Cardiac muscle cell (in vitro differentiated cells and primary cell): ENCODE results near the gene C3orf18. TPM values are rescaled to one million over a fixed set of nuclear protein-coding genes. Genes with fewer than 3 reads are reported as not detected.

Source experiments
- DNase-seq, 2 donors: peaks; one replicate each; pipeline versions ENCODE4 v3.0.0 to v3.0.0-alpha.2; 2010 to 2017; ENCODE audit warnings: low read depth in 1 of 2, low spot score in 1 of 2
- H3K27ac ChIP-seq: fragments of 200-600 bp; sonication (generic); 2 replicates; pipeline ENCODE4 v1.5.1; 2016
- H3K27me3 ChIP-seq: fragments of 200-600 bp; sonication (generic); 2 replicates; pipeline ENCODE4 v1.6.0; 2016; ENCODE audit warnings: control low read depth
- H3K36me3 ChIP-seq: fragments of 200-600 bp; sonication (generic); 2 replicates; pipeline ENCODE4 v1.5.1; 2016; ENCODE audit warnings: control low read depth
- H3K4me1 ChIP-seq: fragments of 200-600 bp; sonication (generic); 2 replicates; pipeline ENCODE4 v1.8.1; 2017; ENCODE audit warnings: low read depth, mild to moderate bottlenecking, mixed run types
- H3K4me3 ChIP-seq: fragments of 200-600 bp; sonication (generic); 2 replicates; pipeline ENCODE4 v1.5.1; 2016; ENCODE audit warnings: mild to moderate bottlenecking
- H3K9me3 ChIP-seq: fragments of 200-600 bp; sonication (generic); 2 replicates; pipeline ENCODE4 v1.5.1; 2017; ENCODE audit warnings: low read depth, mild to moderate bottlenecking, control low read depth
- polyA plus RNA-seq: library from polyadenylated mRNA; unstranded; fragments of >200 nt; fragmentation: Nextera tagmentation; extraction: Ambion mirVana; gene quantifications from 2 replicates; pipeline ENCODE4 v1.2.1, GENCODE V29; 2016
- total RNA-seq: library from RNA; depleted of rRNA; stranded (reverse); fragments of >200 nt; gene quantifications from 2 replicates; pipeline ENCODE4 v1.2.3, GENCODE V29; 2016
- TF ChIP-seq, protein P1 (sequence below): IDR thresholded peaks from 2 replicates; pipeline ENCODE4 v1.5.1; 2012; ENCODE audit warnings: low read depth, mild to moderate bottlenecking, low read length

Gene C3orf18
- total and polyA plus RNA-seq, 2 experiments from 2014 or later: 33.6 to 39.4 TPM

DNA sequence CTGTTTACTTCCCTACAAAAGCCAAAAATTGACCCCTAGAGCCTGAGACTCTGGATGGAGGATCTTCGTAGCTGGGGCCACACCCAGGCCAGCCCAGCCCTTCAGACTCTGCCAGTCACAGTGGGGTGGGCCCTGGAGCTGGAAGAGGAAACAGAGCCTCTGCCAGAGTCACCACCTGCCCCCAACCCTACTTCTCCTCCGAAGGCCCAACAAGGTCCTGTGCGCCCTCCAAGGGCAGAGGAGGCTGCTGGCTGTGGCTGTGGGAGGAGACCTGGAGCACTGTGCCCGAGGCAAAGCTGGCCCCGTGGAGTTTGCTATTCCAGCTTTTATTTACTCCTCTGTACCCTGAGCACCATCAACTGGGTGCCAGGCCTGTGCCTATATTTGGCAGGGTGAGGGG, 25.0 kb upstream of the C3orf18 start:
- no peaks in the 10 kb centered on the region for H3K9me3 ChIP-seq

GRCh38 chr3:50591196-50591741, 23.7 kb upstream of the C3orf18 start:
- TF ChIP-seq, protein P1, sequence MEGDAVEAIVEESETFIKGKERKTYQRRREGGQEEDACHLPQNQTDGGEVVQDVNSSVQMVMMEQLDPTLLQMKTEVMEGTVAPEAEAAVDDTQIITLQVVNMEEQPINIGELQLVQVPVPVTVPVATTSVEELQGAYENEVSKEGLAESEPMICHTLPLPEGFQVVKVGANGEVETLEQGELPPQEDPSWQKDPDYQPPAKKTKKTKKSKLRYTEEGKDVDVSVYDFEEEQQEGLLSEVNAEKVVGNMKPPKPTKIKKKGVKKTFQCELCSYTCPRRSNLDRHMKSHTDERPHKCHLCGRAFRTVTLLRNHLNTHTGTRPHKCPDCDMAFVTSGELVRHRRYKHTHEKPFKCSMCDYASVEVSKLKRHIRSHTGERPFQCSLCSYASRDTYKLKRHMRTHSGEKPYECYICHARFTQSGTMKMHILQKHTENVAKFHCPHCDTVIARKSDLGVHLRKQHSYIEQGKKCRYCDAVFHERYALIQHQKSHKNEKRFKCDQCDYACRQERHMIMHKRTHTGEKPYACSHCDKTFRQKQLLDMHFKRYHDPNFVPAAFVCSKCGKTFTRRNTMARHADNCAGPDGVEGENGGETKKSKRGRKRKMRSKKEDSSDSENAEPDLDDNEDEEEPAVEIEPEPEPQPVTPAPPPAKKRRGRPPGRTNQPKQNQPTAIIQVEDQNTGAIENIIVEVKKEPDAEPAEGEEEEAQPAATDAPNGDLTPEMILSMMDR: no peak
- H3K27ac ChIP-seq: no peak overlapping the region
- no peaks in the 10 kb centered on the region for H3K4me1 ChIP-seq
- no peaks in the 10 kb centered on the region for H3K36me3 ChIP-seq
- H3K9me3 ChIP-seq: no peaks in the 10 kb centered on the region
- H3K27me3 ChIP-seq: no peaks in the 10 kb centered on the region
- DNase-seq: no peak
- no peak overlapping the region for H3K4me3 ChIP-seq

More for the DNA sequence above, 25.0 kb upstream of the C3orf18 start:
- H3K36me3 ChIP-seq: no peaks in the 10 kb centered on the region
- no peaks in the 10 kb centered on the region for H3K27me3 ChIP-seq
- TF ChIP-seq, protein P1: no peak
- H3K4me1 ChIP-seq: no peaks in the 10 kb centered on the region
- H3K4me3 ChIP-seq: no peak overlapping the region
- DNase-seq: no peak
- H3K27ac ChIP-seq: no peak overlapping the region

DNA sequence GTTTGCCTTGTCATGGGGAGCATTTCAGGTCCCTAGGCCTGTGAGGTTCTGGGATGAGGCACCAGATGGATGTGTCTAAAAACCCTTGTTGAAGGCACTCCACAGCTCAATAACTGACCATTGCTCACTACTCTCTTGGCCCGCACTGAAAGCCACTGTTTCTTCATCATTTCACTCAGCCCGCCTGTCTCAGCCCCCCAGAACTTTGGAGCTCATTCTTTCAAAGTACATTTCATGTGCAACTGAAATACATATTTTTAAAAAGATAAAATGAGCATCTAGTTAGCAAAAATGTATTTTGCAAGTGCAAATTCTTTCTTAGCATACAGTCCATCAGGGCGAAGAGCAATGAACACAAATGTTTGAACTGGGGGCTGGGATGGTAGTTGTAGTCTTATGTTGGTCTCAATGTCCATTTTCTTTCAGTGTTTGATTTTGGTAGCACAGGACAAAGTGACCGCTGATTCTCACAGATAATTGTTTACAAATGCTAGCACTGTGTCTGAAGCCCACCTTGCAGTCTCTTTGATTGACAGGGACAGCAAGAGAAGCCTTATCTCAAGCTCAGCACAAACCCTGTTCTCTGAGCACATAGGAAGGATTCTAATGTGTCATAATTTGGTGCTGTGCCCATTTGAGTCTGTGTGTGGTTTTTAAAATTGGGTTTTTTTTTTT, 21.3 kb upstream of the C3orf18 start:
- TF ChIP-seq, protein P1: no peak
- Histone ChIP-seq H3K36me3 (peaks cover 2% of the 10 kb centered on the region), H3K4me1 (no peaks in the 10 kb centered on the region), H3K27me3 (no peaks in the 10 kb centered on the region), H3K27ac (no peak overlapping the region), H3K9me3 (no peaks in the 10 kb centered on the region), H3K4me3 (no peak overlapping the region)
- peak in 1 of 2 donors; percentile 39 for DNase-seq

- H3K36me3 ChIP-seq: peaks cover 2% of the 10 kb centered on the region
- no peaks in the 10 kb centered on the region for H3K27me3 ChIP-seq
- no peak for DNase-seq
- TF ChIP-seq, protein P1: no peak
- H3K4me3 ChIP-seq: no peak overlapping the region
- no peaks in the 10 kb centered on the region for H3K4me1 ChIP-seq
- H3K9me3 ChIP-seq: no peaks in the 10 kb centered on the region
- H3K27ac ChIP-seq: no peak overlapping the region
These were observed 20.5 kb upstream of the C3orf18 start for GRCh38 chr3:50587806-50588758.

- no peaks in the 10 kb centered on the region for H3K27me3 ChIP-seq
- DNase-seq: no peak
- TF ChIP-seq, protein P1: no peak
- H3K36me3 ChIP-seq: peaks cover 2% of the 10 kb centered on the region
- no peaks in the 10 kb centered on the region for H3K4me1 ChIP-seq
- no peaks in the 10 kb centered on the region for H3K9me3 ChIP-seq
- no peak overlapping the region for H3K4me3 ChIP-seq
- no peak overlapping the region for H3K27ac ChIP-seq
These were observed 19.8 kb upstream of the C3orf18 start for GRCh38 chr3:50587373-50587772.
